ENCODE measurements around the gene ZBED6.
A peak's percentile ranks its signal among the peaks of the same experiment; 100 is the strongest.

ZBED6 gene

GRCh38 chr1:203797948-203798655, 2.7 kb downstream of the ZBED6 start:
- Histone ChIP-seq H3K23ac (ENCODE audit: low read length) (no peak overlapping the region), H3K9ac (ENCODE audit: low read length) (no peak overlapping the region), H3K4me1 (ENCODE audit: control insufficient read depth in 1 of 2, insufficient read depth in 2 of 2, low read length in 2 of 2) (no peaks in the 10 kb centered on the region), H3K18ac (ENCODE audit: low read length) (no peak overlapping the region), H3K4me2 (ENCODE audit: low read length) (no peak overlapping the region), H2AFZ (ENCODE audit: insufficient read depth, low read length, poor library complexity) (no peak overlapping the region), H3K36me3 (ENCODE audit: control insufficient read depth in 1 of 2, insufficient read depth in 2 of 2, low read length in 2 of 2) (peaks cover 3 to 10% of the 10 kb centered on the region in 2 experiments), H4K91ac (ENCODE audit: low read depth, low read length) (no peak overlapping the region), H3K4me3 (ENCODE audit: low read depth, low read length) (no peak overlapping the region), H3K4ac (ENCODE audit: low read depth, low read length) (peak overlapping the region; percentile 93), H3K27ac (ENCODE audit: low read depth, low read length) (no peak overlapping the region), H3K79me2 (ENCODE audit: control insufficient read depth, insufficient read depth, low read length, poor library complexity) (peaks cover 17% of the 10 kb centered on the region), H3K27me3 (ENCODE audit: insufficient read depth, low read length) (no peaks in the 10 kb centered on the region), H3K14ac (ENCODE audit: low read length) (no peak overlapping the region), H2BK12ac (ENCODE audit: low read length) (no peak overlapping the region), H2BK120ac (ENCODE audit: insufficient read depth, low read length, poor library complexity) (no peak overlapping the region), H3K79me1 (ENCODE audit: low read length) (peaks cover 12% of the 10 kb centered on the region), H2AK5ac (ENCODE audit: low read length) (no peak overlapping the region), H2BK5ac (ENCODE audit: low read depth, low read length, poor library complexity) (no peak overlapping the region), H4K12ac (ENCODE audit: low read depth, low read length) (no peak overlapping the region), H4K8ac (ENCODE audit: low read depth, low read length) (no peak overlapping the region), H3K9me3 (ENCODE audit: insufficient read depth, low read depth, low read length) (no peaks in the 10 kb centered on the region)
- no CpG with 5 or more reads among the region's 6 CpGs for WGBS (ENCODE audit: extremely low coverage, insufficient coverage, insufficient read length)
- peak in 1 of 2 donors; percentile 67 for DNase-seq

- H2AK5ac ChIP-seq (ENCODE audit: low read length), result no peak overlapping the region
- H3K23ac ChIP-seq (ENCODE audit: low read length), result no peak overlapping the region
- H3K27ac ChIP-seq (ENCODE audit: low read depth, low read length), result no peak overlapping the region
- no peak overlapping the region for H3K4me2 ChIP-seq (ENCODE audit: low read length)
- H4K12ac ChIP-seq (ENCODE audit: low read depth, low read length), result no peak overlapping the region
- H3K4ac ChIP-seq (ENCODE audit: low read depth, low read length), result peak overlapping the region; percentile 35
- peaks cover 10 to 16% of the 10 kb centered on the region in 2 experiments for H3K36me3 ChIP-seq (ENCODE audit: control insufficient read depth in 1 of 2, insufficient read depth in 2 of 2, low read length in 2 of 2)
- no peaks in the 10 kb centered on the region for H3K9me3 ChIP-seq (ENCODE audit: insufficient read depth, low read depth, low read length)
- no peak overlapping the region for H4K91ac ChIP-seq (ENCODE audit: low read depth, low read length)
- H4K8ac ChIP-seq (ENCODE audit: low read depth, low read length), result no peak overlapping the region
- H3K27me3 ChIP-seq (ENCODE audit: insufficient read depth, low read length), result no peaks in the 10 kb centered on the region
- H3K79me2 ChIP-seq (ENCODE audit: control insufficient read depth, insufficient read depth, low read length, poor library complexity), result peaks cover 17% of the 10 kb centered on the region
- H2BK12ac ChIP-seq (ENCODE audit: low read length), result no peak overlapping the region
- peaks cover 10% of the 10 kb centered on the region for H3K79me1 ChIP-seq (ENCODE audit: low read length)
- H3K4me3 ChIP-seq (ENCODE audit: low read depth, low read length), result no peak overlapping the region
- no peak for DNase-seq
- no peak overlapping the region for H2BK120ac ChIP-seq (ENCODE audit: insufficient read depth, low read length, poor library complexity)
- no peak overlapping the region for H3K14ac ChIP-seq (ENCODE audit: low read length)
- no peak overlapping the region for H3K9ac ChIP-seq (ENCODE audit: low read length)
- H2BK5ac ChIP-seq (ENCODE audit: low read depth, low read length, poor library complexity), result no peak overlapping the region
- no CpG with 5 or more reads among the region's 4 CpGs for WGBS (ENCODE audit: extremely low coverage, insufficient coverage, insufficient read length)
- H2AFZ ChIP-seq (ENCODE audit: insufficient read depth, low read length, poor library complexity), result no peak overlapping the region
- H3K18ac ChIP-seq (ENCODE audit: low read length), result no peak overlapping the region
- H3K4me1 ChIP-seq (ENCODE audit: control insufficient read depth in 1 of 2, insufficient read depth in 2 of 2, low read length in 2 of 2), result no peaks in the 10 kb centered on the region
These were observed 3.7 kb downstream of the ZBED6 start for GRCh38 chr1:203799157-203799556.

GRCh38 chr1:203799971-203800370, 4.5 kb downstream of the ZBED6 start:
- Histone ChIP-seq H2AFZ (ENCODE audit: insufficient read depth, low read length, poor library complexity) (no peak overlapping the region), H3K23ac (ENCODE audit: low read length) (no peak overlapping the region), H4K8ac (ENCODE audit: low read depth, low read length) (no peak overlapping the region), H2AK5ac (ENCODE audit: low read length) (no peak overlapping the region), H3K9me3 (ENCODE audit: insufficient read depth, low read depth, low read length) (no peaks in the 10 kb centered on the region), H2BK12ac (ENCODE audit: low read length) (no peak overlapping the region), H3K18ac (ENCODE audit: low read length) (no peak overlapping the region), H3K4me2 (ENCODE audit: low read length) (no peak overlapping the region), H3K4me3 (ENCODE audit: low read depth, low read length) (no peak overlapping the region), H2BK5ac (ENCODE audit: low read depth, low read length, poor library complexity) (no peak overlapping the region), H3K79me2 (ENCODE audit: control insufficient read depth, insufficient read depth, low read length, poor library complexity) (peaks cover 17% of the 10 kb centered on the region), H3K4ac (ENCODE audit: low read depth, low read length) (peak overlapping the region; percentile 76), H3K27ac (ENCODE audit: low read depth, low read length) (no peak overlapping the region), H4K91ac (ENCODE audit: low read depth, low read length) (no peak overlapping the region), H2BK120ac (ENCODE audit: insufficient read depth, low read length, poor library complexity) (no peak overlapping the region), H3K79me1 (ENCODE audit: low read length) (peaks cover 9% of the 10 kb centered on the region), H3K4me1 (ENCODE audit: control insufficient read depth in 1 of 2, insufficient read depth in 2 of 2, low read length in 2 of 2) (no peaks in the 10 kb centered on the region), H3K9ac (ENCODE audit: low read length) (no peak overlapping the region), H4K12ac (ENCODE audit: low read depth, low read length) (no peak overlapping the region), H3K36me3 (ENCODE audit: control insufficient read depth in 1 of 2, insufficient read depth in 2 of 2, low read length in 2 of 2) (peaks cover 14 to 16% of the 10 kb centered on the region in 2 experiments), H3K14ac (ENCODE audit: low read length) (no peak overlapping the region), H3K27me3 (ENCODE audit: insufficient read depth, low read length) (no peaks in the 10 kb centered on the region)
- WGBS (ENCODE audit: extremely low coverage, insufficient coverage, insufficient read length), result no CpG with 5 or more reads among the region's 1 CpG
- no peak for DNase-seq

- no peak overlapping the region for H2BK5ac ChIP-seq (ENCODE audit: low read depth, low read length, poor library complexity)
- H3K4me2 ChIP-seq (ENCODE audit: low read length), result no peak overlapping the region
- H3K79me2 ChIP-seq (ENCODE audit: control insufficient read depth, insufficient read depth, low read length, poor library complexity), result no peaks in the 10 kb centered on the region
- H3K27me3 ChIP-seq (ENCODE audit: insufficient read depth, low read length), result no peaks in the 10 kb centered on the region
- no peak overlapping the region for H3K4me3 ChIP-seq (ENCODE audit: low read depth, low read length)
- no peak for DNase-seq
- no peak overlapping the region for H4K12ac ChIP-seq (ENCODE audit: low read depth, low read length)
- H3K9me3 ChIP-seq (ENCODE audit: insufficient read depth, low read depth, low read length), result no peaks in the 10 kb centered on the region
- H2AFZ ChIP-seq (ENCODE audit: insufficient read depth, low read length, poor library complexity), result no peak overlapping the region
- H4K91ac ChIP-seq (ENCODE audit: low read depth, low read length), result no peak overlapping the region
- no peak overlapping the region for H2AK5ac ChIP-seq (ENCODE audit: low read length)
- no peak overlapping the region for H3K4ac ChIP-seq (ENCODE audit: low read depth, low read length)
- no peak overlapping the region for H3K14ac ChIP-seq (ENCODE audit: low read length)
- H2BK12ac ChIP-seq (ENCODE audit: low read length), result no peak overlapping the region
- H3K18ac ChIP-seq (ENCODE audit: low read length), result no peak overlapping the region
- H4K8ac ChIP-seq (ENCODE audit: low read depth, low read length), result no peak overlapping the region
- no CpG with 5 or more reads among the region's 7 CpGs for WGBS (ENCODE audit: extremely low coverage, insufficient coverage, insufficient read length)
- no peak overlapping the region for H3K23ac ChIP-seq (ENCODE audit: low read length)
- H3K27ac ChIP-seq (ENCODE audit: low read depth, low read length), result no peak overlapping the region
- H3K4me1 ChIP-seq (ENCODE audit: control insufficient read depth in 1 of 2, insufficient read depth in 2 of 2, low read length in 2 of 2), result no peaks in the 10 kb centered on the region
- no peaks in the 10 kb centered on the region for H3K79me1 ChIP-seq (ENCODE audit: low read length)
- H2BK120ac ChIP-seq (ENCODE audit: insufficient read depth, low read length, poor library complexity), result no peak overlapping the region
- H3K9ac ChIP-seq (ENCODE audit: low read length), result no peak overlapping the region
- peaks cover 24 to 39% of the 10 kb centered on the region in 2 experiments for H3K36me3 ChIP-seq (ENCODE audit: control insufficient read depth in 1 of 2, insufficient read depth in 2 of 2, low read length in 2 of 2)
These were observed 10.3 kb downstream of the ZBED6 start for GRCh38 chr1:203805689-203806088.
